Measurements from ENCODE around the gene RAB41. TPM values are rescaled to one million over a fixed set of nuclear protein-coding genes. Genes with fewer than 3 reads are reported as not detected.
"Not testable (repeated sequence)": the region's sequence is repeated elsewhere in the genome, so short reads cannot be mapped to it uniquely, and the experiment has no call there.

Gene RAB41
- total RNA-seq, 1 donor from 2014 or later: not detected

GRCh38 chrX:70268034-70268433 lies 13.9 kb upstream of the RAB41 start, which contains the start of gene ARR3:
Gene ARR3 (plus strand): TSS chrX:70268334. CDS start chrX:70269386, 1,052 bp downstream.
- Mint-ChIP-seq H3K36me3 (no peaks in the 10 kb centered on the region), H3K27me3 (ENCODE audit: insufficient read depth, low read depth) (peaks cover 2% of the 10 kb centered on the region), H3K4me3 (no peak within 1 kb of the TSS), H3K27ac (no peak within 1 kb of the TSS), H3K4me1 (peaks cover 6% of the 10 kb centered on the region), H3K9me3 (peaks cover 3% of the 10 kb centered on the region)
- TF ChIP-seq EZH2phosphoT487 (IDR thresholded peaks at IDR 0.05) (no peak), CTCF (IDR thresholded peaks at IDR 0.05) (no peak), EZH2 (IDR thresholded peaks at IDR 0.05) (no peak)
- no peaks in the 10 kb centered on the region for H3K9me3 ChIP-seq (ENCODE audit: low read depth)
- H3K27me3 ChIP-seq: no peaks in the 10 kb centered on the region
- no peaks in the 10 kb centered on the region for H3F3A ChIP-seq (ENCODE audit: low read depth)
- no peak within 1 kb of the TSS for H3K4me2 ChIP-seq
- no peak within 1 kb of the TSS for H2AFZ ChIP-seq (replicated peaks)
- H3K9ac ChIP-seq: no peak within 1 kb of the TSS
- DNase-seq (ENCODE audit: low spot score): no peak
- no peak within 1 kb of the TSS for H3K4me3 ChIP-seq
- H3K79me2 ChIP-seq (ENCODE audit: low read depth): no peaks in the 10 kb centered on the region
- no peaks in the 10 kb centered on the region for H3K4me1 ChIP-seq
- no peaks in the 10 kb centered on the region for H3K36me3 ChIP-seq
- H4K20me1 ChIP-seq (ENCODE audit: low read depth): no peaks in the 10 kb centered on the region
- H3K27ac ChIP-seq: no peak within 1 kb of the TSS

GRCh38 chrX:70274029-70274428 lies 7.9 kb upstream of the RAB41 start:
- not testable (repeated sequence) for H3K4me1 ChIP-seq; H2AFZ ChIP-seq (replicated peaks); H3K9me3 Mint-ChIP-seq; H3K27ac ChIP-seq; H3K4me1 Mint-ChIP-seq; H3K36me3 ChIP-seq; H3K79me2 ChIP-seq (ENCODE audit: low read depth); H3K4me3 ChIP-seq; H3K27me3 ChIP-seq; H3K9ac ChIP-seq; H3K36me3 Mint-ChIP-seq; H3K9me3 ChIP-seq (ENCODE audit: low read depth); H3K4me3 Mint-ChIP-seq; H3K27ac Mint-ChIP-seq; H3K27me3 Mint-ChIP-seq (ENCODE audit: insufficient read depth, low read depth); H3K4me2 ChIP-seq; H3F3A ChIP-seq (ENCODE audit: low read depth); DNase-seq (ENCODE audit: low spot score); H4K20me1 ChIP-seq (ENCODE audit: low read depth)

GRCh38 chrX:70279081-70279480 lies 2.9 kb upstream of the RAB41 start:
- H3K9me3 ChIP-seq (ENCODE audit: low read depth): peaks cover 4% of the 10 kb centered on the region
- H3K9ac ChIP-seq: no peak overlapping the region
- H3K79me2 ChIP-seq (ENCODE audit: low read depth): no peaks in the 10 kb centered on the region
- no peak overlapping the region for H2AFZ ChIP-seq (replicated peaks)
- no peak overlapping the region for H3K4me2 ChIP-seq
- no peaks in the 10 kb centered on the region for H3F3A ChIP-seq (ENCODE audit: low read depth)
- H4K20me1 ChIP-seq (ENCODE audit: low read depth): no peaks in the 10 kb centered on the region
- no peak overlapping the region for H3K4me3 ChIP-seq
- no peaks in the 10 kb centered on the region for H3K27me3 ChIP-seq
- Mint-ChIP-seq H3K4me3 (no peak overlapping the region), H3K4me1 (no peaks in the 10 kb centered on the region), H3K27me3 (ENCODE audit: insufficient read depth, low read depth) (peaks cover 4% of the 10 kb centered on the region), H3K9me3 (peaks cover 11% of the 10 kb centered on the region), H3K36me3 (no peaks in the 10 kb centered on the region), H3K27ac (no peak overlapping the region)
- TF ChIP-seq CTCF (IDR thresholded peaks at IDR 0.05) (no peak), EZH2 (IDR thresholded peaks at IDR 0.05) (no peak), EZH2phosphoT487 (IDR thresholded peaks at IDR 0.05) (no peak)
- H3K4me1 ChIP-seq: no peaks in the 10 kb centered on the region
- H3K36me3 ChIP-seq: no peaks in the 10 kb centered on the region
- no peak overlapping the region for H3K27ac ChIP-seq
- no peak for DNase-seq (ENCODE audit: low spot score)

- Mint-ChIP-seq H3K27ac (no peak overlapping the region), H3K4me3 (no peak overlapping the region), H3K36me3 (peaks cover 2% of the 10 kb centered on the region), H3K4me1 (no peaks in the 10 kb centered on the region), H3K9me3 (peaks cover 11% of the 10 kb centered on the region), H3K27me3 (ENCODE audit: insufficient read depth, low read depth) (peaks cover 4% of the 10 kb centered on the region)
- no peaks in the 10 kb centered on the region for H3K4me1 ChIP-seq
- no peaks in the 10 kb centered on the region for H4K20me1 ChIP-seq (ENCODE audit: low read depth)
- no peak overlapping the region for H3K4me2 ChIP-seq
- no peak overlapping the region for H3K27ac ChIP-seq
- no peak for DNase-seq (ENCODE audit: low spot score)
- H3K9ac ChIP-seq: no peak overlapping the region
- no peak overlapping the region for H3K4me3 ChIP-seq
- H3K9me3 ChIP-seq (ENCODE audit: low read depth): no peaks in the 10 kb centered on the region
- no peaks in the 10 kb centered on the region for H3K79me2 ChIP-seq (ENCODE audit: low read depth)
- no peaks in the 10 kb centered on the region for H3K27me3 ChIP-seq
- no peaks in the 10 kb centered on the region for H3K36me3 ChIP-seq
- H3F3A ChIP-seq (ENCODE audit: low read depth): no peaks in the 10 kb centered on the region
- H2AFZ ChIP-seq (replicated peaks): no peak overlapping the region
- TF ChIP-seq EZH2 (IDR thresholded peaks at IDR 0.05) (no peak), EZH2phosphoT487 (IDR thresholded peaks at IDR 0.05) (no peak), CTCF (IDR thresholded peaks at IDR 0.05) (no peak)
Measured at GRCh38 chrX:70280573-70280972, 1.4 kb upstream of the RAB41 start.
